SK-N-SH (cell line): ENCODE results near the gene PLD1. TPM values are rescaled to one million over a fixed set of nuclear protein-coding genes. Genes with fewer than 3 reads are reported as not detected.

Experiments used
- CTCF ChIA-PET: fragments of 300-600, 350-600 bp; formaldehyde crosslinking; extraction: SDS; loops from one replicate; lab custom pipeline; 2021; lab: Yijun Ruan, JAX
- POLR2A ChIA-PET: fragments of 350-600 bp; sonication (Branson Sonifier 250); formaldehyde crosslinking; extraction: SDS; loops from one replicate; lab custom pipeline; 2020; ENCODE audit warnings: antibody characterized with exemption, inconsistent platforms; lab: Yijun Ruan, JAX
- DNase-seq: peaks from one replicate; pipeline ENCODE4 v3.0.0; 2012
- H2AFZ ChIP-seq: fragments of 200-600 bp; sonication (generic); 2 replicates; pipeline ENCODE4 v1.8.1; 2016; ENCODE audit warnings: antibody characterized with exemption, mild to moderate bottlenecking, low read depth
- H3F3A ChIP-seq: fragments of 200-600 bp; sonication (generic); replicated peaks from 2 replicates; pipeline ENCODE3; 2016; ENCODE audit warnings: antibody characterized with exemption, mild to moderate bottlenecking; ENCODE audit not compliant: insufficient read depth
- H3K27ac ChIP-seq, 2 experiments: fragments of 200-500 bp in 1 of 2; fragments of 200-600 bp in 1 of 2; sonication (Bioruptor generic) in 1 of 2; sonication (generic), shearing (Covaris generic) in 1 of 2; 2 replicates each; pipeline versions ENCODE4 v1.5.1 to v1.6.1; 2014 to 2016; ENCODE audit warnings: low read depth in 2 of 2, inconsistent platforms in 1 of 2, low read length in 1 of 2, mild to moderate bottlenecking in 1 of 2, mixed read lengths in 1 of 2
- H3K27me3 ChIP-seq: fragments of 200-600 bp; sonication (generic), shearing (Covaris generic); 2 replicates; pipeline ENCODE4 v1.6.1; 2016; ENCODE audit warnings: mixed run types; ENCODE audit not compliant: insufficient read depth
- H3K36me3 ChIP-seq, 2 experiments: fragments of 200-500 bp in 1 of 2; fragments of 200-600 bp in 1 of 2; sonication (Bioruptor generic) in 1 of 2; sonication (generic) in 1 of 2; replicated peaks in 1 of 2; 2 replicates each; pipeline versions ENCODE3 to v1.5.1; 2014 to 2016; ENCODE audit warnings: low read length in 1 of 2, mild to moderate bottlenecking in 1 of 2; ENCODE audit not compliant: insufficient read depth in 2 of 2, control insufficient read depth in 1 of 2
- H3K4me1 ChIP-seq, 2 experiments: fragments of 200-500 bp in 1 of 2; fragments of 200-600 bp in 1 of 2; sonication (Bioruptor generic) in 1 of 2; sonication (generic), shearing (Covaris generic) in 1 of 2; 2 replicates each; pipeline versions ENCODE4 v1.5.1 to v1.6.1; 2014 to 2016; ENCODE audit warnings: low read depth in 1 of 2, low read length in 1 of 2, mixed run types in 1 of 2; ENCODE audit not compliant: insufficient read depth in 2 of 2, control insufficient read depth in 1 of 2
- H3K4me2 ChIP-seq: fragments of 200-600 bp; sonication (generic), shearing (Covaris generic); 2 replicates; pipeline ENCODE4 v1.6.1; 2017; ENCODE audit warnings: mixed run types
- H3K4me3 ChIP-seq, 2 experiments: fragments of 200-500 bp in 1 of 2; fragments of 200-600 bp in 1 of 2; sonication (Bioruptor generic) in 1 of 2; sonication (generic), shearing (Covaris generic) in 1 of 2; 2 replicates each; pipeline versions ENCODE4 v1.5.1 to v1.8.1; 2014 to 2016; ENCODE audit warnings: low read depth in 2 of 2, inconsistent platforms in 1 of 2, low read length in 1 of 2, mild to moderate bottlenecking in 1 of 2, mixed read lengths in 1 of 2, moderate library complexity in 1 of 2
- H3K79me2 ChIP-seq: fragments of 200-600 bp; sonication (generic); 2 replicates; pipeline ENCODE4 v1.8.1; 2017; ENCODE audit warnings: mild to moderate bottlenecking; ENCODE audit not compliant: insufficient read depth
- H3K9ac ChIP-seq: fragments of 200-600 bp; sonication (generic); 2 replicates; pipeline ENCODE4 v1.6.1; 2017; ENCODE audit warnings: mixed run types
- H3K9me2 ChIP-seq: fragments of 200-600 bp; sonication (generic); 2 replicates; pipeline ENCODE4 v1.6.1; 2017; ENCODE audit warnings: mixed run types
- H3K9me3 ChIP-seq: fragments of 200-600 bp; sonication (generic); 2 replicates; pipeline ENCODE4 v1.6.1; 2017; ENCODE audit warnings: mixed run types, mild to moderate bottlenecking, moderate library complexity
- H4K20me1 ChIP-seq: fragments of 200-600 bp; sonication (generic); 2 replicates; pipeline ENCODE4 v1.6.1; 2017; ENCODE audit warnings: mild to moderate bottlenecking, mixed run types; ENCODE audit not compliant: insufficient read depth
- CHD2 ChIP-seq: fragments of 150-350 bp; IDR thresholded peaks from 2 replicates; pipeline ENCODE4 v1.6.1; 2018; ENCODE audit warnings: low read length; ENCODE audit not compliant: partially characterized antibody
- ELF1 ChIP-seq: IDR thresholded peaks from 2 replicates; pipeline ENCODE4 v1.4.0; 2012
- GATA2 ChIP-seq: sonication (generic); formaldehyde crosslinking; IDR thresholded peaks from 2 replicates; pipeline ENCODE4 v1.5.0; 2020; ENCODE audit warnings: mild to moderate bottlenecking, missing genetic modification reagents
- JUND ChIP-seq: IDR thresholded peaks from 2 replicates; pipeline ENCODE4 v1.4.0; 2012
- MEF2A ChIP-seq: IDR thresholded peaks from 2 replicates; pipeline ENCODE4 v1.4.0; 2012; ENCODE audit warnings: low read depth, borderline replicate concordance
- MXI1 ChIP-seq: IDR thresholded peaks from 2 replicates; pipeline ENCODE4 v1.6.1; 2012; ENCODE audit warnings: mild to moderate bottlenecking, low read depth, low read length, improper control_type of control experiment
- NFIC ChIP-seq: IDR thresholded peaks from 2 replicates; pipeline ENCODE4 v1.4.0; 2012; ENCODE audit warnings: borderline replicate concordance
- NRF1 ChIP-seq: IDR thresholded peaks from 2 replicates; pipeline ENCODE4 v1.6.1; 2012; ENCODE audit warnings: low read depth, mild to moderate bottlenecking, low read length
- POLR2AphosphoS5 ChIP-seq: IDR thresholded peaks from 2 replicates; pipeline ENCODE4 v1.6.1; 2012; ENCODE audit warnings: low read depth, low read length
- RAD21 ChIP-seq: IDR thresholded peaks from 2 replicates; pipeline ENCODE4 v1.6.1; 2012; ENCODE audit warnings: mild to moderate bottlenecking, low read length
- RCOR1 ChIP-seq: fragments of 150-350 bp; IDR thresholded peaks from 2 replicates; pipeline ENCODE4 v1.6.1; 2017; ENCODE audit warnings: antibody characterized with exemption, low read length
- SIN3A ChIP-seq: IDR thresholded peaks from 2 replicates; pipeline ENCODE4 v1.6.1; 2012; ENCODE audit warnings: low read depth, mild to moderate bottlenecking, low read length, moderate library complexity, borderline replicate concordance
- TCF12 ChIP-seq: IDR thresholded peaks from 2 replicates; pipeline ENCODE4 v1.4.0; 2012
- TEAD4 ChIP-seq: IDR thresholded peaks from 2 replicates; pipeline ENCODE4 v1.4.0; 2012; ENCODE audit warnings: mild to moderate bottlenecking, borderline replicate concordance; ENCODE audit not compliant: insufficient read depth
- WGBS: methylation state at CpG from one replicate; pipeline ENCODE4 v1.1.6; 2017; ENCODE audit warnings: low lambda C conversion rate; 5-methylcytosine and 5-hydroxymethylcytosine counted together
- polyA plus RNA-seq, 3 experiments: library from polyadenylated mRNA; depleted of rRNA; stranded (reverse); fragments of >200 nt; gene quantifications; 2 replicates each; pipeline ENCODE4 v1.2.3, GENCODE V29; 2012
- TF ChIP-seq, protein P1 (sequence below): IDR thresholded peaks from 2 replicates; pipeline ENCODE4 v1.6.1; 2012; ENCODE audit warnings: mild to moderate bottlenecking, low read depth, low read length, moderate library complexity
- TF ChIP-seq, protein P2 (sequence below): fragments of 200-600 bp; sonication (generic); IDR thresholded peaks from 2 replicates; pipeline ENCODE4 v1.6.1; 2017; ENCODE audit warnings: antibody characterized with exemption, mild to moderate bottlenecking, moderate library complexity
- TF ChIP-seq, protein P3 (sequence below): IDR thresholded peaks from 2 replicates; pipeline ENCODE4; 2012

PLD1 gene
- polyA plus RNA-seq, 1 of the 3 experiments (the other 2 are of a cell fraction): 6.2 TPM

DNA sequence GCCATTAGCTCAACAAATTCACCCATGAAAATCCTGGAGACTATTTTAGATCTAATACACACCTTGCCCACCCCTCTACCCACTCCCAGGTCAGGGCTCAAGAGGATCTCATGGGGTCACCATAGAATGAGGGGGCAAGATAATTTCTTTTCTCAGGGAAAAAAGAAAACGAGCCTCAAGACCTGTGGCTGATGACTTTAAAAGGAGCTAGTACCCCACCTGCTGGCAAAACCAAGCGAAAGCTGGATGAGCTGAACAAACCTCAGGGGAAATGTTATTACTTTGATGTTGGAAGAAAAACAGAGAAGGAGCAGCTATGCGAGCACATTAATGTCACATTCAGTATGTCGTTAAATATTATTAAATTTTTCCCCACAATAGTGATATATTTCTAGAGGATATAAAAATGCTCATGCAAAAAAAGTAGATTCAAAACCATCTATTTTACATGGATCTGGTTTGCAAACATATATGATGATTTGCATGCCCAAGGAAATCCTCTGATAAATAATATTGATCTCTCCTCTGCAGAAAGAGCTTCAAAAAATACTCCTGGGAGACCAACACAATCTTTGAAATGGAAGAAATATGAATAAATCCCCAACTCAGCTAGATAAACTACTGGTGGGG is 37.7 kb downstream of the PLD1 start (continued):
- TF ChIP-seq, protein P1, sequence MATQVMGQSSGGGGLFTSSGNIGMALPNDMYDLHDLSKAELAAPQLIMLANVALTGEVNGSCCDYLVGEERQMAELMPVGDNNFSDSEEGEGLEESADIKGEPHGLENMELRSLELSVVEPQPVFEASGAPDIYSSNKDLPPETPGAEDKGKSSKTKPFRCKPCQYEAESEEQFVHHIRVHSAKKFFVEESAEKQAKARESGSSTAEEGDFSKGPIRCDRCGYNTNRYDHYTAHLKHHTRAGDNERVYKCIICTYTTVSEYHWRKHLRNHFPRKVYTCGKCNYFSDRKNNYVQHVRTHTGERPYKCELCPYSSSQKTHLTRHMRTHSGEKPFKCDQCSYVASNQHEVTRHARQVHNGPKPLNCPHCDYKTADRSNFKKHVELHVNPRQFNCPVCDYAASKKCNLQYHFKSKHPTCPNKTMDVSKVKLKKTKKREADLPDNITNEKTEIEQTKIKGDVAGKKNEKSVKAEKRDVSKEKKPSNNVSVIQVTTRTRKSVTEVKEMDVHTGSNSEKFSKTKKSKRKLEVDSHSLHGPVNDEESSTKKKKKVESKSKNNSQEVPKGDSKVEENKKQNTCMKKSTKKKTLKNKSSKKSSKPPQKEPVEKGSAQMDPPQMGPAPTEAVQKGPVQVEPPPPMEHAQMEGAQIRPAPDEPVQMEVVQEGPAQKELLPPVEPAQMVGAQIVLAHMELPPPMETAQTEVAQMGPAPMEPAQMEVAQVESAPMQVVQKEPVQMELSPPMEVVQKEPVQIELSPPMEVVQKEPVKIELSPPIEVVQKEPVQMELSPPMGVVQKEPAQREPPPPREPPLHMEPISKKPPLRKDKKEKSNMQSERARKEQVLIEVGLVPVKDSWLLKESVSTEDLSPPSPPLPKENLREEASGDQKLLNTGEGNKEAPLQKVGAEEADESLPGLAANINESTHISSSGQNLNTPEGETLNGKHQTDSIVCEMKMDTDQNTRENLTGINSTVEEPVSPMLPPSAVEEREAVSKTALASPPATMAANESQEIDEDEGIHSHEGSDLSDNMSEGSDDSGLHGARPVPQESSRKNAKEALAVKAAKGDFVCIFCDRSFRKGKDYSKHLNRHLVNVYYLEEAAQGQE: no peak
- TF ChIP-seq MXI1: no peak
- no peak for TF ChIP-seq POLR2AphosphoS5
- peak; percentile 90 for TF ChIP-seq RAD21
- no peak for TF ChIP-seq GATA2 (CRISPR knock-in tag)
- no peak for TF ChIP-seq ELF1
- TF ChIP-seq SIN3A: no peak

DNA sequence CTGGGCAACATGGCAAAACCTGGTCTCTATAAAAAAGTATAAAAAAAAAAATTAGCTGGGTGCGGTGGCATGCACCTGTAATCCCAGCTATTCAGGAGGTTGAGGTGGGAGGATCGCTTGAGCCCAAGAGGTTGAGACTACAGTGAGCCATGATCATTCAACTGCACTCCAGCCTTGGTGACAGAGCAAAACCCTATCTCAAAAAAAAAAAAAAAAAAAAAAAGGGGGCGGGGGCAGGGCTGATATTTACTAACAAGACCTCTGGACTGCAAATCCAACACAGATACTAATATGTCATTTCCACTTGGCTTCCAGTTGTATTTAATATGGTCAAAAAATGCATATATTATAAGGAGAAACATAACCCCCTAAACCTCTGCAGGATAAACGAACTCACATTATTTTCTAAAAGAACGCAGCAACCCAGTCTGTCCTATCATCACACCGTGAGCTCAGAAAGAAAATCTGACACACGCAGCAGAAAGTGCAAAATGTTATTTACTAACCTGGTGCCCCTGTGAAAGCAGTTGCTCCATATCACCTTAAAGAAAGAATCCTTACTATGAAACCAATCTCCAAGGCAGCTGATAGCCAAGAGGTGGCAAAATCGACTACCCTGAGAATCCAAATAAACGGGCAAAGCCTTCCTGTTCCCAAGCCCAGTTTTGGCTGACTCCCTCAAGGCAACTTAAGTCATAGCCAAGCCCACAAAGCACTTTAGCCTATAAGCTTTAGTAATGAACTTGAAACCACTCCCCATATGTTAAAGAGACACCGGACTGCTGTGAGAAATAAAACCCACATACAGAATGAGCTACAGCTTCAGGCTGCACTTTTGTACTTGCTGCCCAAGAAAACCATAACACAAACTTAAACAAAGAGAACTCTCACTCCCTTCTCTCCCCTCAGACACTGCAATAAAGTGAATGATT is 39.3 kb downstream of the PLD1 start:
- no peaks in the 10 kb centered on the region for H3K27me3 ChIP-seq
- POLR2A ChIA-PET: no interaction called here
- H2AFZ ChIP-seq: 0 out of 2 replicates have a peak overlapping the region, but pooled peaks have one; percentile 0
- no peaks in the 10 kb centered on the region for H3F3A ChIP-seq
- DNase-seq: no peak
- no peak overlapping the region for H3K9ac ChIP-seq
- H3K4me2 ChIP-seq: 0 out of 2 replicates have a peak overlapping the region, but pooled peaks have one; percentile 16
- H3K4me1 ChIP-seq: peaks cover 0 to 11% of the 10 kb centered on the region in 2 experiments; a peak in 2 of 4 replicates
- TF ChIP-seq RCOR1: no peak
- no peak for TF ChIP-seq GATA2 (CRISPR knock-in tag)
- TF ChIP-seq, protein P2, sequence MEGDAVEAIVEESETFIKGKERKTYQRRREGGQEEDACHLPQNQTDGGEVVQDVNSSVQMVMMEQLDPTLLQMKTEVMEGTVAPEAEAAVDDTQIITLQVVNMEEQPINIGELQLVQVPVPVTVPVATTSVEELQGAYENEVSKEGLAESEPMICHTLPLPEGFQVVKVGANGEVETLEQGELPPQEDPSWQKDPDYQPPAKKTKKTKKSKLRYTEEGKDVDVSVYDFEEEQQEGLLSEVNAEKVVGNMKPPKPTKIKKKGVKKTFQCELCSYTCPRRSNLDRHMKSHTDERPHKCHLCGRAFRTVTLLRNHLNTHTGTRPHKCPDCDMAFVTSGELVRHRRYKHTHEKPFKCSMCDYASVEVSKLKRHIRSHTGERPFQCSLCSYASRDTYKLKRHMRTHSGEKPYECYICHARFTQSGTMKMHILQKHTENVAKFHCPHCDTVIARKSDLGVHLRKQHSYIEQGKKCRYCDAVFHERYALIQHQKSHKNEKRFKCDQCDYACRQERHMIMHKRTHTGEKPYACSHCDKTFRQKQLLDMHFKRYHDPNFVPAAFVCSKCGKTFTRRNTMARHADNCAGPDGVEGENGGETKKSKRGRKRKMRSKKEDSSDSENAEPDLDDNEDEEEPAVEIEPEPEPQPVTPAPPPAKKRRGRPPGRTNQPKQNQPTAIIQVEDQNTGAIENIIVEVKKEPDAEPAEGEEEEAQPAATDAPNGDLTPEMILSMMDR: no peak
- TF ChIP-seq TCF12: no peak
- TF ChIP-seq, protein P3, sequence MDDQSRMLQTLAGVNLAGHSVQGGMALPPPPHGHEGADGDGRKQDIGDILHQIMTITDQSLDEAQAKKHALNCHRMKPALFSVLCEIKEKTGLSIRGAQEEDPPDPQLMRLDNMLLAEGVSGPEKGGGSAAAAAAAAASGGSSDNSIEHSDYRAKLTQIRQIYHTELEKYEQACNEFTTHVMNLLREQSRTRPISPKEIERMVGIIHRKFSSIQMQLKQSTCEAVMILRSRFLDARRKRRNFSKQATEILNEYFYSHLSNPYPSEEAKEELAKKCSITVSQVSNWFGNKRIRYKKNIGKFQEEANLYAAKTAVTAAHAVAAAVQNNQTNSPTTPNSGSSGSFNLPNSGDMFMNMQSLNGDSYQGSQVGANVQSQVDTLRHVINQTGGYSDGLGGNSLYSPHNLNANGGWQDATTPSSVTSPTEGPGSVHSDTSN: no peak
- TF ChIP-seq NFIC: no peak
- TF ChIP-seq CHD2: no peak
- TF ChIP-seq NRF1: no peak
- no peak for TF ChIP-seq POLR2AphosphoS5
- TF ChIP-seq MEF2A: no peak
- no peak for TF ChIP-seq TEAD4
- TF ChIP-seq JUND: no peak
- H4K20me1 ChIP-seq: no peaks in the 10 kb centered on the region
- H3K79me2 ChIP-seq: no peaks in the 10 kb centered on the region
- H3K4me3 ChIP-seq: peak overlapping the region in 1 of 2 experiments; percentile 2; a peak in 1 of 4 replicates
- H3K9me3 ChIP-seq: no peaks in the 10 kb centered on the region
- 81% methylated on average over 10 of the region's 10 CpGs for WGBS
- H3K9me2 ChIP-seq: no peaks in the 10 kb centered on the region
- no peak overlapping the region for H3K27ac ChIP-seq
- CTCF ChIA-PET: interaction anchor here (0.9 to 4.5 kb wide), 22 partner anchors 11 to 895 kb away, joined by 3 to 64 read pairs (median 8); no protein-coding TSS in a partner anchor
- H3K36me3 ChIP-seq: no peaks in the 10 kb centered on the region
